ENCODE results near the gene NAMPT. TPM values are rescaled to one million over a fixed set of nuclear protein-coding genes. Genes with fewer than 3 reads are reported as not detected.
A peak's percentile ranks its signal among the peaks of the same experiment; 100 is the strongest.

The NAMPT gene
- 10 to 100 TPM; 50.5 to 96.3 (median 57.3) TPM for polyA plus RNA-seq
- long read RNA-seq, donor 1, full-length matches to known transcripts, result 49 of 49 reads
- long read RNA-seq, donor 1, partial matches to known transcripts, result 0 of 49 reads
- long read RNA-seq, donor 1, other reads (novel, unspliced or antisense), result 0 of 49 reads
- long read RNA-seq, donor 2, full-length matches to known transcripts, result 14 of 14 reads
- long read RNA-seq, donor 2, partial matches to known transcripts, result 0 of 14 reads
- long read RNA-seq, donor 2, other reads (novel, unspliced or antisense), result 0 of 14 reads
- long read RNA-seq, donor 3, full-length matches to known transcripts, result 10 of 10 reads
- long read RNA-seq, donor 3, partial matches to known transcripts, result 0 of 10 reads
- long read RNA-seq, donor 3, other reads (novel, unspliced or antisense), result 0 of 10 reads
- long read RNA-seq, donor 4, result 0 reads
- long read RNA-seq, donor 5, partial matches to known transcripts, result 0 of 1 reads
- long read RNA-seq, donor 5, other reads (novel, unspliced or antisense), result 0 of 1 reads
- long read RNA-seq, donor 6, full-length matches to known transcripts, result 17 of 17 reads
- long read RNA-seq, donor 6, partial matches to known transcripts, result 0 of 17 reads
- long read RNA-seq, donor 6, other reads (novel, unspliced or antisense), result 0 of 17 reads
- long read RNA-seq, donor 7, full-length matches to known transcripts, result 30 of 30 reads
- long read RNA-seq, donor 7, partial matches to known transcripts, result 0 of 30 reads
- long read RNA-seq, donor 7, other reads (novel, unspliced or antisense), result 0 of 30 reads
- long read RNA-seq, donor 8, partial matches to known transcripts, result 0 of 1 reads
- long read RNA-seq, donor 8, other reads (novel, unspliced or antisense), result 0 of 1 reads
- long read RNA-seq, donor 9, full-length matches to known transcripts, result 4 of 4 reads
- long read RNA-seq, donor 9, partial matches to known transcripts, result 0 of 4 reads
- long read RNA-seq, donor 9, other reads (novel, unspliced or antisense), result 0 of 4 reads
- long read RNA-seq, donor 10, full-length matches to known transcripts, result 27 of 27 reads
- long read RNA-seq, donor 10, partial matches to known transcripts, result 0 of 27 reads
- long read RNA-seq, donor 10, other reads (novel, unspliced or antisense), result 0 of 27 reads

DNA sequence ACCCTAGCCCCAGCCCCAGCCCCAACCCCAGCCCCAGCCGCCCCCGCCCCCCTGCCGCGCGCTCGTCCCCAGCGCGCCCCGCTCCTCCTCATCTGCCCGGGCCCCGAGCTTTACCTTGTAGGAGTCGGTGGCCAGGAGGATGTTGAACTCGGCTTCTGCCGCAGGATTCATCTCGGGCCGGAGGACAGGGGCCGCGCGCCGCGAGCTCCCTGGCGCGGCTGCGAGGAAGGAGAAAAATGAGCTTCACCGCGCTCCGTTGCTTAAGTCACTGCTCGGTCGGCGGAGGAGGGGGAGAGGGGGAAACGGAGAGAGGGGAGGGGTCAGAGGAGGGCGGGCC lies at the start of gene NAMPT:
NAMPT (minus strand) TSS at position 270 of the 337 bp plus-strand sequence; CDS start at position 171, 99 bp downstream.
- Histone ChIP-seq H3K27ac (ENCODE audit: low read depth in 1 of 3, low read length in 2 of 3) (peak within 1 kb of the TSS; percentile 95 to 99 (median 99)), H3K27me3 (ENCODE audit: control insufficient read depth in 3 of 3, insufficient read depth in 3 of 3, low read length in 3 of 3) (no peaks in the 10 kb centered on the region), H3K36me3 (ENCODE audit: control insufficient read depth in 3 of 3, insufficient read depth in 2 of 3, low read depth in 1 of 3, low read length in 3 of 3) (no peaks in the 10 kb centered on the region), H3K4me3 (ENCODE audit: low read depth in 1 of 3, low read length in 3 of 3) (peak within 1 kb of the TSS; percentile 82 to 95 (median 94)), H3K9me3 (ENCODE audit: control insufficient read depth in 2 of 2, insufficient read depth in 1 of 2, low read depth in 1 of 2, low read length in 1 of 2) (no peaks in the 10 kb centered on the region), H3K4me1 (ENCODE audit: control insufficient read depth in 3 of 3, insufficient read depth in 2 of 3, low read depth in 1 of 3, low read length in 2 of 3) (peaks cover 4 to 34% (median 9%) of the 10 kb centered on the region in 3 donors)
- FAIRE-seq (no peak), DNase-seq (no peak)
- 0 to 1% (median 0%) methylated on average over 24 to 32 of the region's 32 CpGs for WGBS, 3 donors

DNA sequence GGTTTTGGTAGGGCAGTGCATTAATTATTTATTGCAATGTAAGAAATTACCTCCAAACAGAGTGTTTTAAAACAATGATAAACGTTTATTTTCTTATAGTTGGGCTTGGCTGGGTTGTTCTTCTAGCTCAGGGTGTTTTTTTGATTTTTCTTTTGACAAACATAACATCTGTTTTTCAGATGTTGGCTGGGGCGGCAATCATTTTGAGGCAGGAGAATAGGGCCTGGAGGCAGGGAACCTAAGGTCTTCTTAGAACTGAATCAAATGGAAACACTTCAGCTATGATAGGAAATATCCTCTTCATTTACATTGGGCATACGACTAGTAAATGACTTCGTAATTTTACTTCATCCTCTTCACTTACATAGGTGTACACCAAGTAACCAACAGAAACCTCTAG lies 47.4 kb upstream of the NAMPT start:
- no peaks in the 10 kb centered on the region for H3K36me3 ChIP-seq (ENCODE audit: control insufficient read depth in 3 of 3, insufficient read depth in 2 of 3, low read depth in 1 of 3, low read length in 3 of 3)
- H3K27ac ChIP-seq (ENCODE audit: low read depth in 1 of 3, low read length in 2 of 3), result no peak overlapping the region
- H3K4me3 ChIP-seq (ENCODE audit: low read depth in 1 of 3, low read length in 3 of 3), result no peak overlapping the region
- H3K4me1 ChIP-seq (ENCODE audit: control insufficient read depth in 3 of 3, insufficient read depth in 2 of 3, low read depth in 1 of 3, low read length in 2 of 3), result no peaks in the 10 kb centered on the region
- 70 to 86% (median 79%) methylated on average over 4 of the region's 4 CpGs for WGBS, 3 donors
- H3K9me3 ChIP-seq (ENCODE audit: control insufficient read depth in 2 of 2, insufficient read depth in 1 of 2, low read depth in 1 of 2, low read length in 1 of 2), result peaks cover 0 to 8% of the 10 kb centered on the region in 2 donors
- no peak for FAIRE-seq
- no peaks in the 10 kb centered on the region for H3K27me3 ChIP-seq (ENCODE audit: control insufficient read depth in 3 of 3, insufficient read depth in 3 of 3, low read length in 3 of 3)
- DNase-seq, result no peak

DNA sequence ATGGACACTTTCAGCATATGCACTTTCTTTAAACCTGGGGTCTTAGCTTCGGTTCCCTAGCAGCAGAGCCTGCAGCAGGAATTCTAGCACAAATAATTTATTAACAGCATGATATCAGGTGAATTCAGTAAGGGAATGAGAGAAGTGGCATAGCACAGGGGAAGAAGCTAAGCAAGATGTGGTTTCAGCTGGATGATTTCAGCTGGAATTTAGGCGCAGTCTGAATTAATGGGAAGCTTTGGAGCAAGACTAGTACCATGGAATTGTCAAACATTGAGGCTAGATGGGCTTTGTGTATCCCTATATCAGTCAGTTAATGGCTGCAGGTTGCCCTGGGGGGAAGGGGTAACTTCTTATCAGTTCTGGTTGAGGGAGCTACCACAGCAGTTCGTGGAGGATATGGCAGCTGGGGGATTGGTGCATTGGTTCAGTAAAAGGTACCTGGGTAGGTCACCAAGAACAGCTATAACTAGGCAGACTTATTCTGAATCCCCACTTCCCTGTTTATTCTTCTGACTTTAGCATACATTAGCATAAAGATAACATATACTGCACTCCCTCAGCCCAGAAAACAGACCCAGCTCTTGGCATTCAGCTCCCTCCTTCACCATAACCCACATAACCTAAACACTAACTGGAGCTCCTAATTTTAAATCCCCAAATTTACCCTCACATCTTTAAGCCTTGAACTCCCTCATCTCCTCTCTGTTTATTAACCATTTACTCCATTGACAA lies 46.8 kb upstream of the NAMPT start:
- 45 to 66% (median 54%) methylated on average over 3 of the region's 3 CpGs for WGBS, 3 donors
- Histone ChIP-seq H3K4me1 (ENCODE audit: control insufficient read depth in 3 of 3, insufficient read depth in 2 of 3, low read depth in 1 of 3, low read length in 2 of 3) (no peaks in the 10 kb centered on the region), H3K27ac (ENCODE audit: low read depth in 1 of 3, low read length in 2 of 3) (no peak overlapping the region), H3K9me3 (ENCODE audit: control insufficient read depth in 2 of 2, insufficient read depth in 1 of 2, low read depth in 1 of 2, low read length in 1 of 2) (peaks cover 0 to 5% of the 10 kb centered on the region in 2 donors), H3K36me3 (ENCODE audit: control insufficient read depth in 3 of 3, insufficient read depth in 2 of 3, low read depth in 1 of 3, low read length in 3 of 3) (no peaks in the 10 kb centered on the region), H3K4me3 (ENCODE audit: low read depth in 1 of 3, low read length in 3 of 3) (no peak overlapping the region), H3K27me3 (ENCODE audit: control insufficient read depth in 3 of 3, insufficient read depth in 3 of 3, low read length in 3 of 3) (no peaks in the 10 kb centered on the region)
- no peak for FAIRE-seq
- no peak for DNase-seq

DNA sequence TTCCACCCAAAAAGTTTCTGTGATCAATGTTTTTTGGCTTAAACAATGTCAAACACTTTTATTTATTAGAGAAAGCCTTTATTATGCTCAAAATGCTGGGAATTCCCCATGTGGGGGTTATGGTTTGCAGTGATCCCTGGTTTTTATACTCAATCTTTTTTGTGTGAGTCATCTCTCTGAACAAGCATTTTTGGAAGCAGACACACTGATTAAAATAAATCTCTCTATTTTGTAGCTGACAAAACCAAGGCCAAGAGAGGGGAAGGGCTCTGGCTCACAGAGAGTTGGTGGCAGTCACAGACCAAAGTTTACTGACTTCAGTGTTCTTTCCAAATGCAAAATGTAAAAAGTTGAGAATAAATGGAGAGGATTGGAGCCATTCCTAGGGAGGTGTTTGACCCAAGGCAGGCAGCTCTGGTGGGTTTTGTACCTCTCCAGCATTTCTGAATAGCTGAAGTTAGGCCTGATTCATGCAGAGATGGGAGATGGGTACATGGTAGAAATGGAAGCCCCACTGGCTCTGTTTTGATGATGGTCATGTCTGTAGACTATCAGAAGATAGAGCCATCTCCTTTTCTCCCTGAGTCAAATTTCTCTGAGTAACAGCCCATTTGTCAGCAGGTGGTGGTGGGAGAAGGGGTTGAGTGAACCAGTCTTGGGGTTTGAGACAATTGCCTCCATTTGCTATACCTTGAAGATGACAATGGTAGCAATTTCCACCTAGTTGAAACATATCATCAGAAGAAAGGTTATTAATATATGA lies 45.4 kb upstream of the NAMPT start:
- Histone ChIP-seq H3K9me3 (ENCODE audit: control insufficient read depth in 2 of 2, insufficient read depth in 1 of 2, low read depth in 1 of 2, low read length in 1 of 2) (no peaks in the 10 kb centered on the region), H3K27me3 (ENCODE audit: control insufficient read depth in 3 of 3, insufficient read depth in 3 of 3, low read length in 3 of 3) (no peaks in the 10 kb centered on the region), H3K4me3 (ENCODE audit: low read depth in 1 of 3, low read length in 3 of 3) (no peak overlapping the region), H3K4me1 (ENCODE audit: control insufficient read depth in 3 of 3, insufficient read depth in 2 of 3, low read depth in 1 of 3, low read length in 2 of 3) (no peaks in the 10 kb centered on the region), H3K36me3 (ENCODE audit: control insufficient read depth in 3 of 3, insufficient read depth in 2 of 3, low read depth in 1 of 3, low read length in 3 of 3) (no peaks in the 10 kb centered on the region), H3K27ac (ENCODE audit: low read depth in 1 of 3, low read length in 2 of 3) (no peak overlapping the region)
- FAIRE-seq (no peak), DNase-seq (no peak)

DNA sequence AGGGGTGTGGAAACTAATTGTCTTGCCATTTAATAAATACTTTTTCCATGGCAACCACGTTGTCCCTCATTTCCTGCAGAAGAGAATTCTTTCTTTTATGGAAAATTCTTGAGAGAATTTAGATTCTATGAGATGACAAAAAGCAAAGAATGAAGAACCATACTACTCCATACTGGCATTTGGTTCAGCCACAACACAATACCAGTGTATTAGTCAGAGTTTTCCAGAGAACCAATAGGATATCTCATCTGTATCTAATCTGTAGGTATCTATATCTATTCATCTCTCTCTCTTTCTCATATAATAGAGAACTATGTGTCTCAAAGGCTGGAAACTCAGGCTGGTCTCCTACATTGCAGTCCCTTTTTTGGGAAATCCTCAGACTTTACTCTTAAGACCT lies 44.6 kb upstream of the NAMPT start:
- no peaks in the 10 kb centered on the region for H3K9me3 ChIP-seq (ENCODE audit: control insufficient read depth in 2 of 2, insufficient read depth in 1 of 2, low read depth in 1 of 2, low read length in 1 of 2)
- DNase-seq (no peak), FAIRE-seq (no peak)
- H3K36me3 ChIP-seq (ENCODE audit: control insufficient read depth in 3 of 3, insufficient read depth in 2 of 3, low read depth in 1 of 3, low read length in 3 of 3), result no peaks in the 10 kb centered on the region
- no peaks in the 10 kb centered on the region for H3K4me1 ChIP-seq (ENCODE audit: control insufficient read depth in 3 of 3, insufficient read depth in 2 of 3, low read depth in 1 of 3, low read length in 2 of 3)
- no peak overlapping the region for H3K27ac ChIP-seq (ENCODE audit: low read depth in 1 of 3, low read length in 2 of 3)
- H3K4me3 ChIP-seq (ENCODE audit: low read depth in 1 of 3, low read length in 3 of 3), result no peak overlapping the region
- H3K27me3 ChIP-seq (ENCODE audit: control insufficient read depth in 3 of 3, insufficient read depth in 3 of 3, low read length in 3 of 3), result no peaks in the 10 kb centered on the region
- 17 to 28% (median 25%) methylated on average over 1 of the region's 1 CpG for WGBS, 3 donors

DNA sequence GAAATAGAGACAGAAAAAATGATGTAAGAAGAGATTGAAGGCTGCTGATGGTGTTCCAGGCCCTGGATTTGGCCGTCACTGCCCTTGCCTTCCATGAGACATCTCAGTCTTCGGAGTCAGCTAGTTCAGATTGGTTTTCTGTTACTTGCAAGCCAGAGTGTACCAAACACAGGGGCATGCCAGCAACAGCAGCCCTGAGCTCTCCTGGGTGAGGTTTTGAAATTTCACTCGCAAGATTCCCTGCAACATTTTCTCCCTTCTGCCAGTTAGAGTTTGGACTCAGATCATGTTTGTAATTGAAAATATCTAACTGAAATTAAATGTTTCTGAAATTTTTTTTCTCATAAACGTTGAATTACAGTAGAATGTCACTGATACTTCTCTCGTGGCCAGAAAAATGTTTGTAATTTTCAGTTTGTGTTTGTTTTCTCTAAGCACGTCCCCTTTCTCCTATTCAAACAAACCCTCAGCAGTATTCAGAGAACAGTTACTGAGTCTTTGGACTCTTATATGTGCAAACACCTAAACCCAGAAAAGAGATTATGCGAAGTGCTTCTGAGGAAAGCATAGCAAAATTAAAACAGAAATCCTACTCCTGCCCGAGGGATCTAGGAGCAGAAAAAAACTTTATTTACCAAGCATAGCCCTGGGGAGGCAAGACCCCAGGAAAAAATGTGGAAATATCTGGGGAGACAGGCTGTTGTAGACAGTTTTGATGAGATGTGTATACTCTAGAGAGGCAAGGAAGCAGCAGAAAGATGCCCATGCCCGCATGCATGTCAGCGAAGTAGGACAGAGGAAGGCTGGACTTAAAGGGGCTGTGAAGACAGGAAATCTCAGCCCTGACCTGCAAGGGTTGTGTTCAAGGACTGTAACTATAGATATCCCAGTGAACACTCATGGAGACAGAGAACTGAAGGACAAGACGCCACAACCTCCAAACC lies 43.0 kb upstream of the NAMPT start:
- no peak overlapping the region for H3K4me3 ChIP-seq (ENCODE audit: low read depth in 1 of 3, low read length in 3 of 3)
- no peaks in the 10 kb centered on the region for H3K27me3 ChIP-seq (ENCODE audit: control insufficient read depth in 3 of 3, insufficient read depth in 3 of 3, low read length in 3 of 3)
- H3K4me1 ChIP-seq (ENCODE audit: control insufficient read depth in 3 of 3, insufficient read depth in 2 of 3, low read depth in 1 of 3, low read length in 2 of 3), result no peaks in the 10 kb centered on the region
- no peak for FAIRE-seq
- H3K36me3 ChIP-seq (ENCODE audit: control insufficient read depth in 3 of 3, insufficient read depth in 2 of 3, low read depth in 1 of 3, low read length in 3 of 3), result no peaks in the 10 kb centered on the region
- DNase-seq, result no peak
- WGBS, 3 donors, result 81 to 85% (median 85%) methylated on average over 11 of the region's 11 CpGs
- H3K9me3 ChIP-seq (ENCODE audit: control insufficient read depth in 2 of 2, insufficient read depth in 1 of 2, low read depth in 1 of 2, low read length in 1 of 2), result no peaks in the 10 kb centered on the region
- no peak overlapping the region for H3K27ac ChIP-seq (ENCODE audit: low read depth in 1 of 3, low read length in 2 of 3)
